Chondrocyte (in vitro differentiated cells): Measurements from ENCODE around the gene FRMD4B. TPM values are rescaled to one million over a fixed set of nuclear protein-coding genes. Genes with fewer than 3 reads are reported as not detected.

Experiments used
- DNase-seq: peaks from one replicate; pipeline ENCODE4 v3.0.0; 2021; ENCODE audit warnings: mixed read lengths, low spot score
- H3K27ac Mint-ChIP-seq: one replicate; pipeline ENCODE4 v1.8.0; 2021; ENCODE audit warnings: mild to moderate bottlenecking, moderate library complexity, mixed read lengths; ENCODE audit not compliant: unreplicated experiment
- H3K27me3 Mint-ChIP-seq: 2 replicates; pipeline ENCODE4 v1.8.0; 2021; ENCODE audit warnings: low read depth, mixed read lengths
- H3K36me3 Mint-ChIP-seq: 2 replicates; pipeline ENCODE4 v1.8.0; 2021; ENCODE audit warnings: low read depth, mixed read lengths
- H3K4me1 Mint-ChIP-seq: 2 replicates; pipeline ENCODE4 v1.8.0; 2021; ENCODE audit warnings: low read depth, mild to moderate bottlenecking, mixed read lengths
- H3K4me3 Mint-ChIP-seq: one replicate; pipeline ENCODE4 v1.8.0; 2021; ENCODE audit warnings: mild to moderate bottlenecking, moderate library complexity, mixed read lengths; ENCODE audit not compliant: unreplicated experiment
- H3K9me3 Mint-ChIP-seq: 2 replicates; pipeline ENCODE4 v1.8.0; 2021; ENCODE audit warnings: low read depth, mixed read lengths
- CTCF ChIP-seq: fragments of 200-600 bp; sonication (generic); IDR thresholded peaks from 2 replicates; pipeline ENCODE4 v1.5.0; 2021; ENCODE audit warnings: antibody characterized with exemption, mild to moderate bottlenecking, moderate library complexity
- total RNA-seq: library from RNA; stranded (reverse); gene quantifications from 3 replicates; pipeline ENCODE4 v1.2.1, GENCODE V29; 2021

Gene FRMD4B
- total RNA-seq, 1 donor from 2014 or later = 4.1 TPM

GRCh38 chr3:69309814-69310213, 76.1 kb downstream of the FRMD4B start:
- Mint-ChIP-seq H3K36me3 (peaks cover 1% of the 10 kb centered on the region), H3K4me3 (no peak overlapping the region), H3K27me3 (no peaks in the 10 kb centered on the region), H3K9me3 (peaks cover 2% of the 10 kb centered on the region), H3K27ac (no peak overlapping the region), H3K4me1 (peaks cover 12% of the 10 kb centered on the region)
- TF ChIP-seq CTCF = peak; percentile 82
- DNase-seq = no peak

GRCh38 chr3:69306239-69307185, 79.4 kb downstream of the FRMD4B start:
- Mint-ChIP-seq H3K27ac (peak overlapping the region; percentile 71), H3K4me3 (no peak overlapping the region), H3K9me3 (peaks cover 2% of the 10 kb centered on the region), H3K36me3 (peaks cover 1% of the 10 kb centered on the region), H3K27me3 (no peaks in the 10 kb centered on the region), H3K4me1 (peaks cover 12% of the 10 kb centered on the region)
- peak; percentile 99 for TF ChIP-seq CTCF
- DNase-seq = no peak

GRCh38 chr3:69305011-69305410, 80.9 kb downstream of the FRMD4B start:
- Mint-ChIP-seq H3K4me1 (peaks cover 12% of the 10 kb centered on the region), H3K27me3 (no peaks in the 10 kb centered on the region), H3K9me3 (peaks cover 2% of the 10 kb centered on the region), H3K4me3 (no peak overlapping the region), H3K27ac (no peak overlapping the region), H3K36me3 (peaks cover 1% of the 10 kb centered on the region)
- DNase-seq = no peak
- no peak for TF ChIP-seq CTCF

- no peak for TF ChIP-seq CTCF
- Mint-ChIP-seq H3K4me3 (no peak overlapping the region), H3K27ac (no peak overlapping the region), H3K36me3 (peaks cover 1% of the 10 kb centered on the region), H3K27me3 (no peaks in the 10 kb centered on the region), H3K9me3 (peaks cover 2% of the 10 kb centered on the region), H3K4me1 (peaks cover 12% of the 10 kb centered on the region)
- no peak for DNase-seq
These were observed 81.5 kb downstream of the FRMD4B start for GRCh38 chr3:69304396-69304795.

GRCh38 chr3:69300296-69300695, 85.6 kb downstream of the FRMD4B start:
- Mint-ChIP-seq H3K4me1 (no peaks in the 10 kb centered on the region), H3K27ac (no peak overlapping the region), H3K4me3 (no peak overlapping the region), H3K9me3 (no peaks in the 10 kb centered on the region), H3K27me3 (no peaks in the 10 kb centered on the region), H3K36me3 (peaks cover 2% of the 10 kb centered on the region)
- no peak for DNase-seq
- no peak for TF ChIP-seq CTCF
